Esophagus (tissue), 2 donors: Measurements from ENCODE around the gene DYNLRB1. TPM values are rescaled to one million over a fixed set of nuclear protein-coding genes. Genes with fewer than 3 reads are reported as not detected.

ENCODE experiments used
- H3K27ac ChIP-seq, 2 donors: one replicate each; pipeline ENCODE4 v1.5.1; 2013; ENCODE audit warnings: low read depth in 2 of 2, mild to moderate bottlenecking in 2 of 2, inconsistent platforms in 1 of 2, low read length in 1 of 2, moderate library complexity in 1 of 2
- H3K27me3 ChIP-seq, 2 donors: one replicate each; pipeline ENCODE4 v1.6.1; 2013; ENCODE audit warnings: low read length in 2 of 2, control low read depth in 1 of 2, mild to moderate bottlenecking in 1 of 2; ENCODE audit not compliant: insufficient read depth in 2 of 2, control insufficient read depth in 1 of 2
- H3K36me3 ChIP-seq, 2 donors: one replicate each; pipeline ENCODE4 v1.6.1; 2013; ENCODE audit warnings: low read length in 1 of 2; ENCODE audit not compliant: control insufficient read depth in 2 of 2, insufficient read depth in 2 of 2
- H3K4me1 ChIP-seq, 2 donors: one replicate each; pipeline ENCODE4 v1.6.1; 2013; ENCODE audit warnings: low read length in 1 of 2; ENCODE audit not compliant: control insufficient read depth in 2 of 2, insufficient read depth in 2 of 2
- H3K4me3 ChIP-seq, 2 donors: one replicate each; pipeline ENCODE4 v1.5.1; 2013; ENCODE audit warnings: low read length in 2 of 2, mild to moderate bottlenecking in 2 of 2, low read depth in 1 of 2, moderate library complexity in 1 of 2
- H3K9me3 ChIP-seq, 2 donors: one replicate each; pipeline ENCODE4 v1.6.1; 2013; ENCODE audit warnings: mild to moderate bottlenecking in 2 of 2, low read depth in 1 of 2, low read length in 1 of 2, moderate library complexity in 1 of 2; ENCODE audit not compliant: control insufficient read depth in 2 of 2, insufficient read depth in 1 of 2
- WGBS, 2 donors: extraction: QIAGEN DNeasy Blood & Tissue Kit; methylation state at CpG; one replicate each; pipeline ENCODE4 v1.1.7; 2013; 5-methylcytosine and 5-hydroxymethylcytosine counted together
- polyA plus RNA-seq, 2 donors: library from polyadenylated mRNA; stranded (reverse); fragments of 200-250 nt; gene quantifications; one replicate each; pipeline ENCODE4 v1.2.3, GENCODE V29; 2013
- donor health status: healthy with polysubstance abuse.
- donor health status: Bipolar disorder and iron deficiency.

The DYNLRB1 gene
- polyA plus RNA-seq, 2 donors, result 140 to 189 TPM

DNA sequence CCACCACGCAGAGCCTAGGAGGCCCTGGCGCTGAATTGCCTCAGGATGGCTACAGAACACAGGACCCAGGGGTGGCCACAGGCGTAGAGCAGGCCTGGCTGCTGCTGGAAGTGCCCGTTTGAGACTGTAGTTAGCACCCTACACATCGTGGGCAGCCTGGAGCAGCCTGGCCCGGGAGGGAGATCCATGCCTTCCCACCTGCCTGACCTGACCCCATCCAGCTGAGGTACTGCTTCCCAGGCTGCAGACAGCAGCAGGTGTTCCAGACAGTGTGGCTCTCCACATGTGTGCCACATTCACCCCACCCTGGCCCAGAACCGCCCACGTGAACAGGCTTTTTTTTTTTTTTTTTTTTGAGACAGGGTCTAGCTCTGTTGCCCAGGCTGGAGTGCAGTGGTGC lies 21.4 kb downstream of the DYNLRB1 start:
- no peak overlapping the region for H3K4me3 ChIP-seq
- 84 to 92% methylated on average over 8 of the region's 8 CpGs for WGBS, 2 donors
- peaks cover 42 to 61% of the 10 kb centered on the region in 2 donors for H3K36me3 ChIP-seq
- no peaks in the 10 kb centered on the region for H3K27me3 ChIP-seq
- H3K27ac ChIP-seq, result no peak overlapping the region
- no peaks in the 10 kb centered on the region for H3K4me1 ChIP-seq
- no peaks in the 10 kb centered on the region for H3K9me3 ChIP-seq

DNA sequence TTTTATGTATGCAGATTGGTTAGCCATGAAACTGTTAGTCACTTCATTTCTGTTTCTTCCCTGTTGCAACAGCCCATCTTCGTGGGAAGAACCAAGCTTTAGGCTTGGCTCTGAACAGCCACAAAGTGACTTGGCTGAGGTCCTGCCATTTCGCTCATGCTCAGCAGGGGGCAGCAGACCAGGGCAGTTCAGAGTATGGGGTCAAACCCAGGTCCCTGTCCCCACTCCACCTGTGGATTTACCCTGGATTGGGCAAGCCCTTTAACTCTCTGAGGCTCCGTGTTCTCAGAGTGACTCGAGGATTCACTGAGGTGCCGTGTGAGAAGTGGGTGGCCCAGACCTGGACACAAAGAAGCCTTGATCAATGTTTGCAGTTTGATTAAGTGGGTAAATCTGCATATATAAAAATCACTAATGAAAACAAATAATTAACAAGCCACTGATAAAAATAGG lies 22.5 kb downstream of the DYNLRB1 start:
- no peaks in the 10 kb centered on the region for H3K9me3 ChIP-seq
- no peaks in the 10 kb centered on the region for H3K4me1 ChIP-seq
- no peak overlapping the region for H3K27ac ChIP-seq
- H3K4me3 ChIP-seq, result no peak overlapping the region
- peaks cover 38 to 54% of the 10 kb centered on the region in 2 donors for H3K36me3 ChIP-seq
- WGBS, 2 donors, result 39 to 43% methylated on average over 5 of the region's 5 CpGs
- H3K27me3 ChIP-seq, result no peaks in the 10 kb centered on the region

DNA sequence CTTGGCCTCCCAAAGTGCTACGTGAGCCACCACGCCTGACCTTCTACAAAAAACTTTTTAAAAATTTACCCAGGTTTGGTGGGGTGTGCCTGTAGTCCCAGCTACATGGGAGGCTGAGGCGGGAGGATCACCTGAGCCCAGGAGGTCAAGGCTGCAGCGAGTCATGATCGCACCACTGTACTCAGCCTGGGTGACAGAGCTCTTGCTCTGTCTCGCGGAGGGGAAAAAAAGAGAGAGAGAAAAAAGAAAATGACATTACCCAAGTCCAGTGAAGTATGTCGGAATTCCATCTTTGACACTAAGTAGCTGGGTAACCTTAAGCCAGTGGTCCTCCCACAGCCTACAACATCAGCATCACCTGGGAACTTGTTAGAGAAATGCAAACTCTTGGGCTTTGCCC lies 23.5 kb downstream of the DYNLRB1 start:
- Histone ChIP-seq H3K4me1 (no peaks in the 10 kb centered on the region), H3K36me3 (peaks cover 32 to 47% of the 10 kb centered on the region in 2 donors), H3K4me3 (no peak overlapping the region), H3K27me3 (no peaks in the 10 kb centered on the region), H3K27ac (no peak overlapping the region), H3K9me3 (no peaks in the 10 kb centered on the region)
- 96 to 97% methylated on average over 8 of the region's 8 CpGs for WGBS, 2 donors

DNA sequence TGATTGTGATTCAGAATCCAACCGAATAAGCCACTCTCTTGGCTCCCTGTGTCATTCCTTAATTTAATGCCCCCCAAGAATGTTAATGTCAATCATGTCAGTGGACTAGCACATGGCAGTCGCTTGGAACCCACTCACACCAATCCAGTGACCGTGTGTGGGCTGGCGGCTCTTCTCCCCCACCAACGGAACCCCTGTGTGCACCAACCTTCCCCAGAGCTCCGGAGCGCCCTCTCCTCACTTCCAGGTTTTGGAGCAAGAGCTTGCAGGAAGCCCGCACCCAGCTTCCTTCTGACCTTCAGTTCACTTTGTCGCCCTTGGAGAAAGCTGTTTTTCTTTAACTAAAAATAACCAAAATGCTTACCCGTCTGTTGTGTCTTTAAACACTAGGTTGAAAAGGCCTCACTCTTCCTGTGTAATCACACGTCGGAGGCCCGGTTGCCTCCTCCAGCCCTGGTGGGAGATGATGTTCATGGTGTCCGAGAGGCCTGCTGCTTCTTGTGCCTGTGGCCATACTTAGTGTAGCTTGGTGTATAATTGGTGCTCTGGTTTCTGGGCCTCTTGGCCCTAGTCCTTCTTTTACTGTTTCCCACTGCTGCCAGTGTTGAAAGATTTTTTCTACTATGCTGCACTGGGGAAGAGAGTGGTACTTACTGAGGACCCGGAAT lies 24.5 kb downstream of the DYNLRB1 start:
- no peaks in the 10 kb centered on the region for H3K9me3 ChIP-seq
- H3K4me3 ChIP-seq, result no peak overlapping the region
- no peaks in the 10 kb centered on the region for H3K4me1 ChIP-seq
- H3K27me3 ChIP-seq, result no peaks in the 10 kb centered on the region
- peaks cover 22 to 37% of the 10 kb centered on the region in 2 donors for H3K36me3 ChIP-seq
- WGBS, 2 donors, result 84 to 88% methylated on average over 15 of the region's 15 CpGs
- H3K27ac ChIP-seq, result no peak overlapping the region

DNA sequence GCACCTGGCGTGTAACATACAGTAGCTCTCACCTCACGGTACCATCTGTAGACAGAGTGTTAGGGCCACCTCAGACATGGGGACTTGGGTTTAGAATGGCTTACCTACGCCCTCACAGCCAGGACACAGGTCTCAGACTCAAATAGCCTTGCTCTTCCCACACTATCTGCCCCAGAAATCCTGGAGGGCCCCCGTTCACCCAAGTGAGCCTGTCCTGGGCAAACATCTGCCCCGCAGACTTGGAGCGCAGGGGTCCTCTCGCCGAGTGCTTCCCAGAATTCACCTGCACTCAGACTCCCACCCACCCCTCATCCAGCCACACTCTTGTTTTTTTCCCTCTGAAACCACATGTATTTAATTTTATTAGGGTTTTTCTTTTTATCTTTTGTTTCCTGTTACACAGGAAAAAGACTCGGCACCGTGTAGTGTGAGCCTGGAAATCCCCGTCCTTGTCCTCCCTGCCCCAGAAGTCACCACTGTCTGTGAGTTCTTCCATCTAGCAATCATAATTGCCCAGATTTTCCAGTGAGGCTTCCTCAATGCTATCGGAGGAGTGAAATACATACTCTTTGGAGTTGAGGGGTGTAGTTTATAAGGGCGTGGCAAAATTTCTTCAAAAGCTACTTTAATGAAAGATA lies 25.2 kb downstream of the DYNLRB1 start:
- WGBS, 2 donors, result 80% methylated on average over 13 of the region's 13 CpGs
- H3K27me3 ChIP-seq, result no peaks in the 10 kb centered on the region
- peaks cover 16 to 31% of the 10 kb centered on the region in 2 donors for H3K36me3 ChIP-seq
- H3K4me1 ChIP-seq, result no peaks in the 10 kb centered on the region
- no peak overlapping the region for H3K27ac ChIP-seq
- no peak overlapping the region for H3K4me3 ChIP-seq
- no peaks in the 10 kb centered on the region for H3K9me3 ChIP-seq

DNA sequence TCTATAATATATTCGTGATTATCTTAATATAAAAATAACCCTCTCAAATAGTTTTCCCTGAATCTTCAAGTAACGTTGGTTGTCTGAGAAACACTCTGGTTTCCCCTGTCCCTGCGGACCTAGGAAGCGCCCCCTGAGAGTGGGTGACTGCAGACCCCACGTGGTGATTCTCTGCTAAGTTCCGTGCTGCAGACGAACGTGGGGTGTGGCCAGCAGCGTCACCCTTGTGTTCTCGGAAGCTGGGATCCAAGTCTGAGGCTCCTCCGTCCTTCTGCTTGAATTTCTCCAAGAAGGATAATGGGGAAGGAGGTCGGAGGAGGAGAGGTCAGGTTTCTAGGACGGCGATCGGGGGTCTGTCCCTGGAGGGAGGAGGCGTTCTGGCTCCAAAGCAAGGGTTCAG lies 25.7 kb downstream of the DYNLRB1 start:
- WGBS, 2 donors, result 82% methylated on average over 16 of the region's 16 CpGs
- no peak overlapping the region for H3K27ac ChIP-seq
- no peaks in the 10 kb centered on the region for H3K9me3 ChIP-seq
- H3K4me3 ChIP-seq, result no peak overlapping the region
- peaks cover 0 to 2% of the 10 kb centered on the region in 2 donors for H3K4me1 ChIP-seq
- H3K36me3 ChIP-seq, result peaks cover 13 to 27% of the 10 kb centered on the region in 2 donors
- no peaks in the 10 kb centered on the region for H3K27me3 ChIP-seq

DNA sequence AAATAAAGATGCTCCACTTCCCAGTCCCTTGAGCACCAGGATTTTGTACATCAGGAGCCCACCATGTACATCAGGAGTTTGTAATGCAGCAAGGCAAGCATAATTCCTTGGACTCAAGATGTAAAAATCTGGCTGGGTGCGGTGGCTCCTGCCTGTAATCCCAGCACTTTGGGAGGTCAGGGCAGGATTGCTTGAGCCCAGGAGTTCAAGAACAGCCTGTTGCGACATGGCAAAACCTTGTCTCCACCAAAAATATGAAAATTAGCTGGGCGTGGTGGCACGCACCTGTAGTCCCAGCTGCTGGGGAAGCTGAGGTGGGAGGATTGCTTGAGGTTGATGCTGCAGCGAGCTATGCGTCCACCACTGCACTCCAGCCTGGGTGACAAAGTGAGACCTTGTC lies 26.2 kb downstream of the DYNLRB1 start:
- Histone ChIP-seq H3K4me1 (peaks cover 0 to 4% of the 10 kb centered on the region in 2 donors), H3K4me3 (no peak overlapping the region), H3K27me3 (no peaks in the 10 kb centered on the region), H3K36me3 (peaks cover 8 to 22% of the 10 kb centered on the region in 2 donors), H3K27ac (no peak overlapping the region), H3K9me3 (no peaks in the 10 kb centered on the region)
- WGBS, 2 donors, result 94 to 97% methylated on average over 6 of the region's 6 CpGs

DNA sequence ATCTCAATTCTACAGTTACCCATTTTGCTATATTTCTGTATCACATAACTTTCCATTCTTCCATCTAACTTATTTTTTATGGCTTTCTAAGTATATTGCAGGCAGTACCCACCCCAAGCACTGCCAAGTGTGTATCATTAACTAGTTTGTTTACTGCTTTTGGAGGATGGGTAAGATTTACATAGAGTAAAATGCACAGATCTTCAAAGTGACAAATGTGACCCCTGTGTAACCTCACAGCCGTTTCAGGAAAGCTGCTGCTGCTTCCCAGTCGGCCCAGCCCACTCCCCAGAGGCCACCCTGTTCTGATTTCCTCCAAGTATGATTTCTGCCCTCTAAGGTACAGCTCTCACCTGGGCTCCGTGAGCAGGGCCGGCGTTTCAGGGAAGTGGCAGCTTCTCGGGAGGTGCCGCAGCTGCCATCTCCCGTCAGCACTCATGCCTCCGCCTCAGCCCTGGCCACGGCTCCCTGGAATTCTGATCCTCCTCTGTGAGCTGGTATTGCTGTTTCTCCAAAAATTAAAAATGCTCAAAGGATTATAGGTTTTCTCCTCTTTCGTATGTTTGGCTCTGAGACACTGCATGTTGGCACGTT lies 27.3 kb downstream of the DYNLRB1 start:
- peaks cover 0 to 4% of the 10 kb centered on the region in 2 donors for H3K4me1 ChIP-seq
- peaks cover 8 to 18% of the 10 kb centered on the region in 2 donors for H3K36me3 ChIP-seq
- H3K27ac ChIP-seq, result no peak overlapping the region
- H3K27me3 ChIP-seq, result no peaks in the 10 kb centered on the region
- no peak overlapping the region for H3K4me3 ChIP-seq
- 70 to 71% methylated on average over 12 of the region's 12 CpGs for WGBS, 2 donors
- no peaks in the 10 kb centered on the region for H3K9me3 ChIP-seq

DNA sequence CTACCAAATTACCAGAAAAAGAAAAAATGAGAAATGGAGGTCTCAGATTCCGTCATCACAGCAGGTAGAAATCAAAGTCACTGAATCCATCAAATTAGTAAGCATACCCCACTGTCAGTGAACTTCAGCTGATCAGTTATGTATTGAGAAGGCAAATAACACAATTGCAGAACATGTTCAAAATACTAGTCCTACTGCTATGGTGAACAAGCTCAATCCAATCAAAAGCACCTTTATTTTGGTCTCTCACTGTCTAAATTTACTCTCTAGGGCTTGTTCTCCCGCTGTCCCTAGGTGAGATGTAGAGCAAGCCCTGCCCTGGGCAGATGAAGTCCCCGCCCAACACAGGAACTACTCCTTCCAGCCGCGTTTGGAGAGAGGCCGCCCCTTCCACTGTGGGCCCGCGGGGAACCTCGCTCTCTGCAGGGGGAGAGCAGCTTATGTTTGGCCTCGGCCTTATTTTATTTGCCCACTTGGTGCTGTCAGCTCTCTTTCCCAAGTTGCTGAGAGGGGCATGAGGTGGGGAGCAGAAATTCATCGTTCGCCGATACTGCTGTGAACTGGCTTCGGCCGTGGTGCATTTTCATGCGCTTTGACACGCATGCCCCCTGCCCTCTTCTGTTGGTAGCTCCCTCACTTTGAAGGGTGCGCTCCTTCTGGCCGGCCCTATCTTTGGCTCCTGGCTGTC lies 28.0 kb downstream of the DYNLRB1 start:
- Histone ChIP-seq H3K27ac (no peak overlapping the region), H3K4me1 (peaks cover 1 to 5% of the 10 kb centered on the region in 2 donors), H3K9me3 (no peaks in the 10 kb centered on the region), H3K4me3 (no peak overlapping the region), H3K36me3 (peaks cover 8 to 18% of the 10 kb centered on the region in 2 donors), H3K27me3 (no peaks in the 10 kb centered on the region)
- 24 to 28% methylated on average over 19 of the region's 19 CpGs for WGBS, 2 donors
